Measurements from ENCODE around the gene CDC16. TPM values are rescaled to one million over a fixed set of nuclear protein-coding genes. Genes with fewer than 3 reads are reported as not detected.

The CDC16 gene
- total and polyA plus RNA-seq, 12 donors, result 29.2 to 162 (median 55.2) TPM

GRCh38 chr13:114222461-114222968 is 12.2 kb upstream of the CDC16 start:
- H3K4me3 ChIP-seq, result no peak overlapping the region
- peak overlapping the region in 2 of 5 donors; percentile 65 to 67 for H3K27ac ChIP-seq

GRCh38 chr13:114224201-114224600 is 10.5 kb upstream of the CDC16 start:
- intact Hi-C loops (cut with DNase I), result no loop called here

More at GRCh38 chr13:114222461-114222968, 12.2 kb upstream of the CDC16 start:
- Histone ChIP-seq H3K27me3 (peaks cover 3% of the 10 kb centered on the region), H3K9me3 (replicated peaks in 1 of 3) (no peaks in the 10 kb centered on the region), H3K4me1 (replicated peaks in 1 of 2) (no peaks in the 10 kb centered on the region), H3K36me3 (replicated peaks in 1 of 2) (no peaks in the 10 kb centered on the region)
- TF ChIP-seq POLR2A (IDR thresholded peaks at IDR 0.05) (no peak), CTCF (IDR thresholded peaks at IDR 0.05) (no peak)
- intact Hi-C loops (cut with DNase I), result no loop called here
- 38 to 53% (median 48%) methylated on average over 9 of the region's 9 CpGs for WGBS, 4 donors
- DNase-seq, result peak in 1 of 7 donors; percentile 19

GRCh38 chr13:114225610-114226009 is 9.1 kb upstream of the CDC16 start:
- DNase-seq, result no peak
- Histone ChIP-seq H3K36me3 (replicated peaks in 1 of 2) (no peaks in the 10 kb centered on the region), H3K9me3 (replicated peaks in 1 of 3) (no peaks in the 10 kb centered on the region), H3K4me1 (replicated peaks in 1 of 2) (no peaks in the 10 kb centered on the region), H3K27ac (no peak overlapping the region), H3K4me3 (no peak overlapping the region), H3K27me3 (peaks cover 20% of the 10 kb centered on the region)
- intact Hi-C loops (cut with DNase I), result loop anchor here (5.0 kb wide), 2 partner anchors 273 to 408 kb away; no protein-coding TSS in a partner anchor
- no peak for TF ChIP-seq POLR2A (IDR thresholded peaks at IDR 0.05)
- TF ChIP-seq CTCF (IDR thresholded peaks at IDR 0.05), result no peak
- 68 to 80% (median 74%) methylated on average over 5 to 8 of the region's 8 CpGs for WGBS, 4 donors

More at GRCh38 chr13:114224201-114224600, 10.5 kb upstream of the CDC16 start:
- H3K27ac ChIP-seq, result no peak overlapping the region
- 84 to 91% (median 88%) methylated on average over 5 to 13 of the region's 13 CpGs for WGBS, 4 donors
- H3K4me3 ChIP-seq, result no peak overlapping the region
- H3K27me3 ChIP-seq, result peaks cover 17% of the 10 kb centered on the region
- no peaks in the 10 kb centered on the region for H3K36me3 ChIP-seq (replicated peaks in 1 of 2)
- TF ChIP-seq CTCF (IDR thresholded peaks at IDR 0.05) (no peak), POLR2A (IDR thresholded peaks at IDR 0.05) (no peak)
- no peaks in the 10 kb centered on the region for H3K4me1 ChIP-seq (replicated peaks in 1 of 2)
- DNase-seq, result no peak
- no peaks in the 10 kb centered on the region for H3K9me3 ChIP-seq (replicated peaks in 1 of 3)

- WGBS, 4 donors, result 68 to 85% (median 75%) methylated on average over 11 of the region's 11 CpGs
- no peak overlapping the region for H3K27ac ChIP-seq
- peaks cover 20% of the 10 kb centered on the region for H3K27me3 ChIP-seq
- H3K4me1 ChIP-seq (replicated peaks in 1 of 2), result no peaks in the 10 kb centered on the region
- H3K4me3 ChIP-seq, result no peak overlapping the region
- intact Hi-C loops (cut with DNase I), result loop anchor here (5.0 kb wide), 2 partner anchors 274 to 409 kb away; no protein-coding TSS in a partner anchor
- TF ChIP-seq CTCF (IDR thresholded peaks at IDR 0.05), result no peak
- TF ChIP-seq POLR2A (IDR thresholded peaks at IDR 0.05), result no peak
- no peaks in the 10 kb centered on the region for H3K36me3 ChIP-seq (replicated peaks in 1 of 2)
- DNase-seq, result no peak
- H3K9me3 ChIP-seq (replicated peaks in 1 of 3), result no peaks in the 10 kb centered on the region
Observed at GRCh38 chr13:114226088-114226487, 8.6 kb upstream of the CDC16 start.

Data from adrenal gland (tissue), 12 donors.